Hematopoietic multipotent progenitor cell treated with erythropoietin and hydrocortisone succinate and interleukin-3 and kit ligand, for 17 days (in vitro differentiated cells): Measurements from ENCODE around the gene SMTNL2.

ENCODE experiments used
- DNase-seq: peaks from one replicate; pipeline ENCODE4 v3.0.0-alpha.2; 2015; ENCODE audit warnings: low spot score

The SMTNL2 gene

GRCh38 chr17:4584101-4584916, at the start of gene SMTNL2:
SMTNL2 (plus strand) TSS chr17:4584529; CDS start chr17:4584606, 77 bp downstream.
- DNase-seq: no peak

GRCh38 chr17:4534928-4535666, 49.2 kb upstream of the SMTNL2 start:
- no peak for DNase-seq

- DNase-seq: no peak
These were observed 48.6 kb upstream of the SMTNL2 start for GRCh38 chr17:4535667-4536258.

GRCh38 chr17:4536259-4536741, 48.0 kb upstream of the SMTNL2 start:
- DNase-seq: no peak

- no peak for DNase-seq
These were observed 47.5 kb upstream of the SMTNL2 start for GRCh38 chr17:4536742-4537411.

GRCh38 chr17:4537451-4538235, 46.7 kb upstream of the SMTNL2 start:
- DNase-seq: no peak

- DNase-seq: no peak
These were observed 45.9 kb upstream of the SMTNL2 start for GRCh38 chr17:4538236-4539002.

GRCh38 chr17:4539025-4539424, 45.3 kb upstream of the SMTNL2 start:
- no peak for DNase-seq

GRCh38 chr17:4539576-4540223, 44.6 kb upstream of the SMTNL2 start:
- no peak for DNase-seq

- no peak for DNase-seq
These were observed 44.1 kb upstream of the SMTNL2 start for GRCh38 chr17:4540224-4540651.

- DNase-seq: no peak
These were observed 43.5 kb upstream of the SMTNL2 start for GRCh38 chr17:4540687-4541327.

- no peak for DNase-seq
These were observed 42.9 kb upstream of the SMTNL2 start for GRCh38 chr17:4541328-4542002.

- DNase-seq: no peak
These were observed 42.2 kb upstream of the SMTNL2 start for GRCh38 chr17:4542003-4542725.

GRCh38 chr17:4542726-4543191, 41.6 kb upstream of the SMTNL2 start:
- DNase-seq: no peak

- DNase-seq: no peak
These were observed 40.7 kb upstream of the SMTNL2 start for GRCh38 chr17:4543557-4544026.

- no peak for DNase-seq
These were observed 40.0 kb upstream of the SMTNL2 start for GRCh38 chr17:4544135-4544950.

- DNase-seq: no peak
These were observed 39.4 kb upstream of the SMTNL2 start for GRCh38 chr17:4544951-4545216.
